Measurements from ENCODE around the gene ETV5.

ETV5 gene

GRCh38 chr3:186141790-186142189 is 32.9 kb upstream of the ETV5 start:
- no peak for ATAC-seq
- no peak for TF ChIP-seq ZNF70 (CRISPR knock-in tag; IDR thresholded peaks at IDR 0.05)
- TF ChIP-seq ZFP30 (CRISPR knock-in tag; IDR thresholded peaks at IDR 0.05): no peak
- TF ChIP-seq ZNF565 (CRISPR knock-in tag; conservative IDR thresholded peaks at IDR 0.05; ENCODE audit: low read depth): no peak
- TF ChIP-seq SNAI2 (CRISPR knock-in tag; IDR thresholded peaks at IDR 0.05): no peak
- no peak for TF ChIP-seq CSDC2 (CRISPR knock-in tag; IDR thresholded peaks at IDR 0.05)
- TF ChIP-seq RARB (CRISPR knock-in tag; IDR thresholded peaks at IDR 0.05): no peak
- TF ChIP-seq POU6F1 (CRISPR knock-in tag; IDR thresholded peaks at IDR 0.05; ENCODE audit: borderline replicate concordance, low read depth): no peak
- TF ChIP-seq BACH2 (CRISPR knock-in tag; IDR thresholded peaks at IDR 0.05; ENCODE audit: borderline replicate concordance): no peak
- no peak for TF ChIP-seq ISL1 (CRISPR knock-in tag; IDR thresholded peaks at IDR 0.05)
- TF ChIP-seq TCF4 (CRISPR knock-in tag; IDR thresholded peaks at IDR 0.05; ENCODE audit: borderline replicate concordance): no peak
- no peak for TF ChIP-seq PATZ1 (CRISPR knock-in tag; IDR thresholded peaks at IDR 0.05; ENCODE audit: borderline replicate concordance)
- no peak for TF ChIP-seq TOX (CRISPR knock-in tag; IDR thresholded peaks at IDR 0.05; ENCODE audit: borderline replicate concordance)
- TF ChIP-seq ZNF8 (CRISPR knock-in tag; IDR thresholded peaks at IDR 0.05): no peak
- TF ChIP-seq CREB5 (CRISPR knock-in tag; IDR thresholded peaks at IDR 0.05; ENCODE audit: low read depth): no peak
- no peak for TF ChIP-seq ZC3H10 (CRISPR knock-in tag; IDR thresholded peaks at IDR 0.05)
- no peak for TF ChIP-seq GLIS3 (CRISPR knock-in tag; IDR thresholded peaks at IDR 0.05)

GRCh38 chr3:186138272-186138981 is 29.5 kb upstream of the ETV5 start:
- TF ChIP-seq PATZ1 (CRISPR knock-in tag; IDR thresholded peaks at IDR 0.05; ENCODE audit: borderline replicate concordance): no peak
- TF ChIP-seq TSHZ2 (CRISPR knock-in tag; IDR thresholded peaks at IDR 0.05): no peak
- TF ChIP-seq ISL1 (CRISPR knock-in tag; IDR thresholded peaks at IDR 0.05): no peak
- no peak for TF ChIP-seq TCF4 (CRISPR knock-in tag; IDR thresholded peaks at IDR 0.05; ENCODE audit: borderline replicate concordance)
- no peak for TF ChIP-seq ZC3H10 (CRISPR knock-in tag; IDR thresholded peaks at IDR 0.05)
- TF ChIP-seq GLIS3 (CRISPR knock-in tag; IDR thresholded peaks at IDR 0.05): no peak
- TF ChIP-seq PPARA (CRISPR knock-in tag; IDR thresholded peaks at IDR 0.05; ENCODE audit: borderline replicate concordance): no peak
- no peak for TF ChIP-seq ESRRG (CRISPR knock-in tag; IDR thresholded peaks at IDR 0.05)
- no peak for TF ChIP-seq RARB (CRISPR knock-in tag; IDR thresholded peaks at IDR 0.05)
- TF ChIP-seq CSDC2 (CRISPR knock-in tag; IDR thresholded peaks at IDR 0.05): no peak
- no peak for TF ChIP-seq TOX (CRISPR knock-in tag; IDR thresholded peaks at IDR 0.05; ENCODE audit: borderline replicate concordance)
- no peak for TF ChIP-seq ZNF70 (CRISPR knock-in tag; IDR thresholded peaks at IDR 0.05)
- no peak for TF ChIP-seq BACH2 (CRISPR knock-in tag; IDR thresholded peaks at IDR 0.05; ENCODE audit: borderline replicate concordance)
- TF ChIP-seq CREB5 (CRISPR knock-in tag; IDR thresholded peaks at IDR 0.05; ENCODE audit: low read depth): no peak
- no peak for TF ChIP-seq POU6F1 (CRISPR knock-in tag; IDR thresholded peaks at IDR 0.05; ENCODE audit: borderline replicate concordance, low read depth)
- ATAC-seq: no peak
